Measurements from ENCODE around the gene GATAD2A.

DNA sequence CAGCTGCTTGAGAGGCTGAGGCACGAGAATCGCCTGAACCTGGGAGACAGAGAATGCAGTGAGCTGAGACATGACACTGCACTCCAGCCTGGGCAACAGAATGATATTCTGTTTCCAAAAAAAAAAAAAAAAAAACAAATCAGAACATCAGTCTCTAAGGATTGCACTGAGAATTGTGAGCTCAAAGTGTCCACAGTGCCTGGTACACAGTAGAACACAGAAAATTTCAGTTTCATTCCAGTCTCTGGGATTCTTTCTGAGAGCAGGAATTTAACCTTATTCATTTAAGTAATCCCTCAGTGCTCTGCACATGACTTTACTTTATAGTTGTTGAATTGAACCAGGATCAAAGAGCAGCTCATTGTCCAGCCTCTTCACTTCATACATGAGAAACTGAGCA is 25.9 kb upstream of the GATAD2A start:
- TF ChIP-seq, protein P1, sequence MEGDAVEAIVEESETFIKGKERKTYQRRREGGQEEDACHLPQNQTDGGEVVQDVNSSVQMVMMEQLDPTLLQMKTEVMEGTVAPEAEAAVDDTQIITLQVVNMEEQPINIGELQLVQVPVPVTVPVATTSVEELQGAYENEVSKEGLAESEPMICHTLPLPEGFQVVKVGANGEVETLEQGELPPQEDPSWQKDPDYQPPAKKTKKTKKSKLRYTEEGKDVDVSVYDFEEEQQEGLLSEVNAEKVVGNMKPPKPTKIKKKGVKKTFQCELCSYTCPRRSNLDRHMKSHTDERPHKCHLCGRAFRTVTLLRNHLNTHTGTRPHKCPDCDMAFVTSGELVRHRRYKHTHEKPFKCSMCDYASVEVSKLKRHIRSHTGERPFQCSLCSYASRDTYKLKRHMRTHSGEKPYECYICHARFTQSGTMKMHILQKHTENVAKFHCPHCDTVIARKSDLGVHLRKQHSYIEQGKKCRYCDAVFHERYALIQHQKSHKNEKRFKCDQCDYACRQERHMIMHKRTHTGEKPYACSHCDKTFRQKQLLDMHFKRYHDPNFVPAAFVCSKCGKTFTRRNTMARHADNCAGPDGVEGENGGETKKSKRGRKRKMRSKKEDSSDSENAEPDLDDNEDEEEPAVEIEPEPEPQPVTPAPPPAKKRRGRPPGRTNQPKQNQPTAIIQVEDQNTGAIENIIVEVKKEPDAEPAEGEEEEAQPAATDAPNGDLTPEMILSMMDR (IDR thresholded peaks at IDR 0.05; ENCODE audit: low read depth, low read length, missing input control) = no peak
- no peak for TF ChIP-seq RAD21 (IDR thresholded peaks at IDR 0.05)
- TF ChIP-seq SP1 (IDR thresholded peaks at IDR 0.05) = no peak
- TF ChIP-seq TAF1 (conservative IDR thresholded peaks at IDR 0.05) = no peak
- TF ChIP-seq FOXA1 (IDR thresholded peaks at IDR 0.05) = no peak
- TF ChIP-seq RXRA (IDR thresholded peaks at IDR 0.05) = no peak
- TF ChIP-seq REST (IDR thresholded peaks at IDR 0.05) = no peak
